GM21515 (cell line): ENCODE data around the gene COCH.
"Not testable (repeated sequence)": the region's sequence is repeated elsewhere in the genome, so short reads cannot be mapped to it uniquely, and the experiment has no call there.

Source experiments
- ATAC-seq: cut with Tn5 transposase; IDR thresholded peaks from one replicate; pipeline ENCODE4 v1.9.1; 2021; ENCODE audit not compliant: unreplicated experiment

The COCH gene

DNA sequence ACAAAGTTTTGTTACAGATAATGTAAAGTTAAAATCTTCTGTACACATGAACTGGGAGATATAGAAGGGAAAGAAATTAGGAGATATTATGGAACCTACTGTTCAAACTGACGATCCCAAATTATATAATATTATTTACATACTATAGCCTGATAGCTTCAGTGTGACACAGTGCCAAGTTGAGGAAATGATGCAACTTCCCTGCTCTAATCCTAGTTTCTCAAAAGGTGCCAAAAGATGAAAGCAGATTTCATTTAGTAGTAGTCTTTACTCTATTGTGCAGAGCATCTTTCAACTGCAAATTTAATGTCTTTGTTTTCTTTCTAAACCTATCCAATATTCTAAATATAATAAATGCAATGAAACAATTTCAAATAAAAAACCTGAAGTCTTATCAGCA is 46.9 kb downstream of the COCH start:
- ATAC-seq: no peak

DNA sequence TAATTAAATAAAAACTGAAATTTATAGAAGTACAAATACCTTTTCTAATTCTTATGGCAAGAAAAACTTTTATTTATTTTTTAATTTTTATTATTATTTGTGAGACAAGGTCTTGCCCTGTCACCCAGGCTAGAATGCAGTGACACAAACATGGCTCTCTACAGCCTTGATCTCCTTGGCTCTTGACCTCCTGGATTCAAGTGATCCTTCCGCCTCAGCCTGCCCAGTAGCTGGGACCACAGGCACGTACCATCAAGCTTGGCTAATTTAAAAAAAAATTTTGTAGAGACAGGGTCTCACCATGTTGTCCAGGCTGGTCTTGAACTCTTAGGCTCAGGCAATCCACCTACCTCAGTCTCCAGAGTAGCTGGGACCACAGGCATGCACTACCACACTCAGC is 47.4 kb downstream of the COCH start:
- no peak for ATAC-seq

DNA sequence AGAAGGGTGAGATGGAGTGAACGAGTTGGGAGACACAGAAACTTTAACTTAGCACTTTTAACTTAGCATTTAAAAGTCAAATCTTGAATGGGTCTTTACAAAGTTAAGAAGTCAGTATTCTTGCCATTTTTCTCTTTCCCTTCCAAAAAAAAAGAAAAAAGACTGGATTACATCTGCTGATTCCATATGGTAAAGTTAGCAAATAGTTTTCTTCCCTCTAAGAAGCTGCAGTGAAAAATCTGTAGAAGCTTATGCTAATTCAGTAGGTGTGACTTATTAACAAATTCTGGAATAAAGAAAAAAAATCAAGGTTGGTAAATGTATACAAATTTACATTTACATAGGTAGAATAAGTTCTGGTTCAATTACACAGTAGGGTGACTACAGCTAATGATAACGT is 50.9 kb downstream of the COCH start:
- ATAC-seq: no peak

DNA sequence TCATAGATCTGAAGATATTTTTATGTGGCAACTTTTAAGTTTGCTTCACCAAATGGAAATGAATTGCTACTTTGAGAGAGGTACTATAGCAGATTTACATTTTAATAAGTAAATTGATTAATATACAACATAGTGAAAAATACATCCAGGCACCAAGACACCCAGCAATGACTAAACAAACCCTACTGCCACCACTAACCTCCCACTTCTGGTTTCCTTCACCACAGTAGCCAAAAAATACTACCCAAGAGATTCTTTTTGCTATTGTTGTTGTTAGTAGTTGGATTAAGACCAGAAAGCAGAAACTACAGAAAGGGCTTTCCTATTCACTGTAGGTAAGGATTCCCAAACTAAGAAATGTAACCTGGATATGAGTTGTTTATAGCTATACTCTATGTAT is 54.1 kb downstream of the COCH start:
- ATAC-seq: no peak

DNA sequence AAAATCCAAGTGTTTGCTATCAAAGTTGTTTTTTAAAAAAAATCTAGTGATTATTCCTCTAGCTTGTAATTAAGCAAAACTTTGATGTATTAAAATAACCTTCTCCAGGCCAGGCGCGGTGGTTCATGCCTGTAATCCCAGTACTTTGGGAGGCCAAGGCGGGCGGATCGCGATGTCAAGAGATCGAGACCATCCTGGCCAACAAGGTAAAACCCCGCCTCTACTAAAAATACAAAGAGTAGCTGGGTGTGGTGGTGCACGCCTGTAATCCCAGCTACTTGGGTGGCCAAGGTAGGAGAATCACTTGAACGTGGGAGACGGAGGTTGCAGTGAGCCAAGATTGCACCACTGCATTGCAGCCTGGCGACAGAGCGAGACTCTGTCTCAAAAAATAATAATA is 59.6 kb downstream of the COCH start:
- not testable (repeated sequence) for ATAC-seq

DNA sequence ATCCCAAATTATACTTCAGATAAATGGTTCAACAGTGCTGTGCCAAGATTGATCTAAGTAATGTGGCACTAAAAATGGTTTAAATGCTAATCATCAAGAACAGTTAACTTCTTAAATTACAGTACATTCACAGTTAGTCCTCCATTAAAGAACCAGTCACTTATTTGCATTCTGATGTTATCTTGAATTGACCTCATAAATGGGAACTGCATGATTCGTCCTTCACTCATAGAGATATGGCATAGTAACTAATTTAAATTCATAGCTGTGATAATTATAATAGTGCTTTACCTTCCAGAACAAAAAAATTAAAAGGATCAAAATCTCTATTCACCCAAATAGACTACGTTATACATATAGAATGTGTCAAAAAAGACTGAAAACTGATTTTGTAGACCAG is 61.1 kb downstream of the COCH start:
- no peak for ATAC-seq

DNA sequence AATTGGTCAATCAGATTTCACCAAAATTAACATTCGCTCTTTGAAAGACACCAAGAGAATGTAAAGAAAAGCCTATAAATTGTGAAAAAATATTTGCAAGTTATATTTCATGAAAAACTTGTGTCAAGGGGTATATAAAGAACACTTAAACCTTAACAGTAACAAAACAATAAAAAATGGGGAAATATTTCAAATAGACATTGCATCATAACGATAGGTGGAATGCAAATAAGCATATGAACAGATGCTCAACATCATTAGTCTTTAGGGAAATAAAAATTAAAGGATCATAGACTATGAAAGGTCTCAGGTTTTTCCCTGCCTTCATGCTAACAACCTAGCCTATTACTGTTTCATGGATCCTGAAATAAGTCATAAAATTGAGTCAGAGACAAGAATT is 64.3 kb downstream of the COCH start:
- ATAC-seq: no peak
